A673 (cell line): ENCODE data around the gene TRPM3. TPM values are rescaled to one million over a fixed set of nuclear protein-coding genes. Genes with fewer than 3 reads are reported as not detected.
"Not testable (repeated sequence)": the region's sequence is repeated elsewhere in the genome, so short reads cannot be mapped to it uniquely, and the experiment has no call there.

Source experiments
- BruUV-seq: library from RNA; stranded (reverse); fragments of 400-500 nt; replicated peaks from 2 replicates; lab custom pipeline; 2021; lab: Mats Ljungman, UMichigan
- CTCF ChIA-PET: fragments of 300-600 bp; sonication (Branson Sonifier 250); formaldehyde crosslinking; loops from one replicate; lab custom pipeline; 2022; ENCODE audit warnings: antibody characterized with exemption; lab: Charles Lee
- POLR2A ChIA-PET: fragments of 300-600 bp; sonication (Branson Sonifier 250); formaldehyde crosslinking; loops from one replicate; lab custom pipeline; 2022; ENCODE audit warnings: antibody characterized with exemption; ENCODE audit not compliant: low non-redundant PET; lab: Charles Lee
- DNase-seq: peaks from one replicate; pipeline ENCODE4 v3.0.0-alpha.2; 2015; ENCODE audit warnings: low spot score
- H3K27ac ChIP-seq: fragments of 200-600 bp; sonication (generic); 2 replicates; pipeline ENCODE4 v1.5.1; 2016; ENCODE audit warnings: mixed run types, low read depth, mild to moderate bottlenecking, mixed read lengths, antibody characterized with exemption, low read length; ENCODE audit not compliant: poor library complexity, severe bottlenecking
- H3K27me3 ChIP-seq: fragments of 200-600 bp; sonication (generic); replicated peaks from 2 replicates; pipeline ENCODE4 v1.6.1; 2017; ENCODE audit warnings: mixed run types, low read depth, mild to moderate bottlenecking, mixed read lengths, antibody characterized with exemption, low read length; ENCODE audit not compliant: insufficient read depth, poor library complexity
- H3K36me3 ChIP-seq: fragments of 200-600 bp; sonication (generic); 2 replicates; pipeline ENCODE4 v1.6.1; 2016; ENCODE audit warnings: mixed run types, mild to moderate bottlenecking, mixed read lengths, antibody characterized with exemption, low read length; ENCODE audit not compliant: insufficient read depth, poor library complexity, severe bottlenecking
- H3K4me1 ChIP-seq: fragments of 200-600 bp; sonication (generic); 2 replicates; pipeline ENCODE4 v1.6.1; 2017; ENCODE audit warnings: mixed run types, mild to moderate bottlenecking, mixed read lengths, antibody characterized with exemption, low read length; ENCODE audit not compliant: insufficient read depth, poor library complexity, severe bottlenecking
- H3K4me3 ChIP-seq: fragments of 200-600 bp; sonication (generic); 2 replicates; pipeline ENCODE4 v1.5.1; 2016; ENCODE audit warnings: low read depth, mixed run types, mild to moderate bottlenecking, mixed read lengths, low read length; ENCODE audit not compliant: poor library complexity, severe bottlenecking
- H3K9me3 ChIP-seq: fragments of 200-600 bp; sonication (generic); 2 replicates; pipeline ENCODE4 v1.6.1; 2016; ENCODE audit warnings: mixed run types, low read depth, mild to moderate bottlenecking, mixed read lengths, antibody characterized with exemption, low read length; ENCODE audit not compliant: poor library complexity, severe bottlenecking
- EZH2 ChIP-seq: fragments of 200-600 bp; sonication (generic); IDR thresholded peaks from 2 replicates; pipeline ENCODE4 v1.6.1; 2017; ENCODE audit warnings: borderline replicate concordance, low read depth, mild to moderate bottlenecking, mixed read lengths, antibody characterized with exemption, low read length; ENCODE audit not compliant: poor library complexity, severe bottlenecking
- intact Hi-C: fragments of 100-400 bp; cut with micrococcal nuclease; formaldehyde crosslinking; loops from one replicate; pipeline ENCODE4 v1.10.0; 2022; ENCODE audit not compliant: unreplicated experiment
- total RNA-seq: library from RNA; stranded (reverse); gene quantifications from 2 replicates; pipeline ENCODE4 v1.2.3, GENCODE V29; 2021
- TF ChIP-seq, protein P1 (sequence below): fragments of 300-800, 200-600 bp; sonication (generic); conservative IDR thresholded peaks from 2 replicates; pipeline ENCODE4 v1.5.1; 2017; ENCODE audit warnings: low read depth, mild to moderate bottlenecking, antibody characterized with exemption, low read length, moderate library complexity, mixed read lengths

Gene TRPM3
- total RNA-seq, 1 experiment from 2014 or later, result not detected

DNA sequence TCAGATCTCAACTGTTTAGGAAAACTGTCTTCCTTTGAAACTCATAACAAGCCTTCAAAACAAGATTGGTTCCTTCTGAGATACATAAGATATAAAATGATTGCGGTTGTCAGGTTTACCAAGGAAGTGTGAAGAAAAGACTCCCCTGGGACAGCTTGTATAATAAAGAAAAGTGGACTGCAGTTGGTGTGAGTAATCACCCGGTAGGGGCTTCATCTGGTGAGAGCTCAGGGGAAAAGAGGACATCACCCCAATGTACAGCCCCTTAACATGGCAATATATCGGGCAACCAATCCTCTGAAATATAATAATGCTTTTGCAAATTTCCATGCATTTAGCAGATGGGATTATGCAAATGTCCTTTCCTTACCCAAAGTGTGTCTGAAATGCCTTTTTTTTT, 490.4 kb downstream of the TRPM3 start:
- DNase-seq, result peak; percentile 52
- intact Hi-C loops, result no loop called here
- TF ChIP-seq, protein P1, sequence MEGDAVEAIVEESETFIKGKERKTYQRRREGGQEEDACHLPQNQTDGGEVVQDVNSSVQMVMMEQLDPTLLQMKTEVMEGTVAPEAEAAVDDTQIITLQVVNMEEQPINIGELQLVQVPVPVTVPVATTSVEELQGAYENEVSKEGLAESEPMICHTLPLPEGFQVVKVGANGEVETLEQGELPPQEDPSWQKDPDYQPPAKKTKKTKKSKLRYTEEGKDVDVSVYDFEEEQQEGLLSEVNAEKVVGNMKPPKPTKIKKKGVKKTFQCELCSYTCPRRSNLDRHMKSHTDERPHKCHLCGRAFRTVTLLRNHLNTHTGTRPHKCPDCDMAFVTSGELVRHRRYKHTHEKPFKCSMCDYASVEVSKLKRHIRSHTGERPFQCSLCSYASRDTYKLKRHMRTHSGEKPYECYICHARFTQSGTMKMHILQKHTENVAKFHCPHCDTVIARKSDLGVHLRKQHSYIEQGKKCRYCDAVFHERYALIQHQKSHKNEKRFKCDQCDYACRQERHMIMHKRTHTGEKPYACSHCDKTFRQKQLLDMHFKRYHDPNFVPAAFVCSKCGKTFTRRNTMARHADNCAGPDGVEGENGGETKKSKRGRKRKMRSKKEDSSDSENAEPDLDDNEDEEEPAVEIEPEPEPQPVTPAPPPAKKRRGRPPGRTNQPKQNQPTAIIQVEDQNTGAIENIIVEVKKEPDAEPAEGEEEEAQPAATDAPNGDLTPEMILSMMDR, result no peak
- TF ChIP-seq EZH2, result no peak
- ChIA-PET POLR2A (no interaction called here), CTCF (interaction anchor here (0.6 to 1.3 kb wide), 3 partner anchors 9 to 989 kb away, joined by 3 to 10 read pairs (median 5); no protein-coding TSS in a partner anchor)
- no peaks in the 10 kb centered on the region for H3K27me3 ChIP-seq
- peaks cover 7% of the 10 kb centered on the region for H3K4me1 ChIP-seq
- no peaks in the 10 kb centered on the region for H3K9me3 ChIP-seq
- H3K4me3 ChIP-seq, result no peak overlapping the region
- H3K36me3 ChIP-seq, result no peaks in the 10 kb centered on the region
- BruUV-seq, result no TSS peak
- H3K27ac ChIP-seq, result no peak overlapping the region

DNA sequence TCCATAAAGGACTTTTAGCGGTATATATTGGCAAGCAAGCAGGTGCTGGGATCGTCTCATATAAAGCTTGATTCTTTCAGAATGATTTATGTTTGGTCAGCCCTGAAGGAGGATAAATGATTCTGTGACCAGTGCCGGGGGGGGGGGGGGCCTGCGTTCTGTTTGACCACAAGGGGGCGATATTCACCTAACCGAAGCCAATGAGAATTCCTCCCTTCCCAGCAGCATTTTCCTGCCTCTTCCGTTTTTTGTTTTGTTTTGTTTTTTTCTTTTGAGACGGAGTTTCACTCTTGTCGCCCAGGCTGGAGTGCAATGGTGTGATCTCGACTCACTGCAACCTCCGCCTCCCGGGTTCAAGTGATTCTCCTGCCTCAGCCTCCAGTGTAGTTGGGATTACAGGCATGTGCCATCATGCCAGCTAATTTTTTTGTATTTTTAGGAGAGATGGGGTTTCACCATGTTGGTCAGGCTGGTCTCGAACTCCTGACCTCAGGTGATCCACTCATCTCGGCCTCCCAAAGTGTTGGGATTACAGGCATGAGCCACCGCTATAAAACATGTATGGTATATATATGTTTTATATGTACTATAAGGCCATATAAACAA, 492.2 kb downstream of the TRPM3 start:
- H3K27ac ChIP-seq, H3K36me3 ChIP-seq, H3K27me3 ChIP-seq, BruUV-seq, H3K9me3 ChIP-seq, intact Hi-C loops, H3K4me3 ChIP-seq, H3K4me1 ChIP-seq, POLR2A ChIA-PET: not testable (repeated sequence)
- TF ChIP-seq, protein P1, result peak; percentile 42
- peak; percentile 37 for DNase-seq
- CTCF ChIA-PET, result interaction anchor here (0.5 kb wide), 1 partner anchor 10 kb away, joined by 4 read pairs; no protein-coding TSS in a partner anchor

DNA sequence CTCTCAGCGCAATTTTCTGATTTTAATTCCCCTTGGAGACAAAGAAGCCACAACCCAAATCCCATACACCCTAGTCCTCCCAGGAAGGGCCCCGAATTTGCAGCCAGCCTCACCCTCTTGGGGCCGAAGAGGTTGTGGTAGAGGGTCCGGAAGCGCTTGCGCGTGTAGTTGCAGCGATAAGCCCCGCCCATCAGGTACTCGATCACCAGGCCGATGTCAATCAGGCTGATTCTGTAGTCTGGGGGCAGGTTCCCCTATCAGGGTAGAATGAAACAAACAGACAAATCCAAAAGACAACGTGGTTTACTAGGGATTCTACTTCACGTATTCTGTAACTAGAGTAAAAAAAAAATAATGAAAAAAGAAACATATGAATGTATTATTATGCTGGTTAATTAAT, 496.3 kb downstream of the TRPM3 start:
- H3K9me3 ChIP-seq, result no peaks in the 10 kb centered on the region
- ChIA-PET POLR2A (no interaction called here), CTCF (no interaction called here)
- no peaks in the 10 kb centered on the region for H3K4me1 ChIP-seq
- peaks cover 4% of the 10 kb centered on the region for H3K27me3 ChIP-seq
- no TSS peak for BruUV-seq
- intact Hi-C loops, result no loop called here
- no peaks in the 10 kb centered on the region for H3K36me3 ChIP-seq
- DNase-seq, result no peak
- no peak overlapping the region for H3K27ac ChIP-seq
- no peak for TF ChIP-seq EZH2
- TF ChIP-seq, protein P1, result no peak
- H3K4me3 ChIP-seq, result no peak overlapping the region
